ENCODE results near the gene PDE6D.
A peak's percentile ranks its signal among the peaks of the same experiment; 100 is the strongest.

PDE6D gene

DNA sequence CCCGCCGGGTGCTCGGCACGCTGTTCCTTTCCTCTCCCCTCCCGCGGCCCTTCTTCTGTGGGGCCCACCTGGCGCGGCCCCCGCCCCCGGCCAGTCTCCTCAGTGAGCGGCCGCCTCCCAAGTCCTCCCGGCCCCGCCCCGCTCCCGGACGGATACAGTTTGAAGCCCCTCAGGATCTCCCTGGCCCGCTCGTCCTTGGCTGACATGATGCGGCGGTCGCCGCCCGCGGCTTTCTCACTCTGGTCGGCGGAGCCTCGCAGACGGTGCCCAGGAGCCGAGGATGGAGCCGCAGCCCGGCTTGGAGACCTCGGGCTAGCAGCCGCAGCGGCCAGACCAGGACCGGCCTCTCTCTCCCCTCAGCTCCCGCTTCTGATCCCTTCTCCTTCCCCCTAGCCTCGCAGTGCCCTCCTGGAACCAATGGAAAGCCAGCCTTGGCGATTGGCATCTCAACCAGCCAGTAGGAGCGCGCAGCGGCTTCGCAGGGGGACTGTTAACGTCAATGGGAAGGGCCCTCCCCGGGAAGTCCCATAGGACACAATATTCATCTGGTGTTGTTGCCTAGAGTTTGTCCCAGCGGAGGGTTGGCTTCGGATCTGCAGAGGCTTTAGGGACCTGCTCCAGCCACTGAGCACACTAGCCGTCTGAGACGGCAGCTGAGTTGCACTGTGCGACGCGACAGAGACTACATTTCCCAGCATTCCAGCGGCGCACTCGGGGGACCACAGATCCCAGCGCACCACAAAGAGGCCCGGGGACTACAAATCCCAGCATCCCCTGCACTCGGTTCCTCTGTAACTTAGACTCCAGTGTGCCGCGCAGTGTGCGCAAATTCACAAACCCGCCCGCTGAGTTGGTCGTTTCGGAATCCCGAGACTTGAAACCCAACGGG is at the start of gene PDE6D:
PDE6D (minus strand) TSS at position 374 of the 889 bp plus-strand sequence; CDS start at position 206, 168 bp downstream.
- peak; percentile 100 for DNase-seq

DNA sequence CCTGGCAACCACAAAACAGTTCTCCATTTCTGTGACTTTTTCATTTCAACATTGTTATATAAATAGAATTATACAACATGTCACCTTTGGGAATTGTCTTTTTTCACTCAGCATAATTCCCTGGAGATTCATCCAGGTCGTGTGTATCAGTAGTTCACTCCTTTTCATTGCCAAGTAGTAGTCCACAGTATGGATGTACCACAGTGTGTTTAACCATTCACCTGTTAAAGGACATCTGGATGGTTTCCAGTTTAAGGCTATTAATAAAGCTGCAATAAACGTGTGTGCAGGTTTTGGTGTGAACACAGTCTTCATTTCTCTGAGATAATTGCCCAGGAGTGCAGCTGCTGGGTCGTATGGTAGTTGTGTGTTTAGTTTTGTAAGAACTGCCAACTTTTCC is 40.8 kb upstream of the PDE6D start:
- no peak for DNase-seq

DNA sequence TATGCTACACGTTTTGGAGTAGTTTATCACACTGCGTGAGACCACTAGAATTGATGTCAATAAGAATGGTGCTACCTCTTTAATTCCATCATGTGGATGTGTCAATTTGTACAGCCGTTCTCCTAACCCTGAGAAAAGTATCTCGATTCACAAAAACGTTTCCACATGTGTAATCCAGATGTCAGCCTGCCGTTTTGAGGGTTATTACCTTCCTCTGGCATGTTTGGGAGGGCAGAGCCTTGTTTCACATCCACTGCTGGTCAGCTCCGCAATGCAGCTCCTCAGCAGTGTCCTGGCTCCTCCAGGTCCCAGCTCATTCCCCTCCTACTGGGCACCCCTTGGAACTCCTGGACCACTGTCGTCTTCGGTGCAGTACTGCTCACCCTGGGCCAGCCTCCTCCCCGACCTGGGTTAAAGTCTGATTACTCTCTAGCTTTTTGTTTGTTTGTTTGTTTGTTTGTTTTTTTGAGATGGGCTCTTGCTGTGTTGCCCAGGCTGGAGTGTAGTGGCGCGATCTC is 39.8 kb upstream of the PDE6D start:
- DNase-seq = no peak

DNA sequence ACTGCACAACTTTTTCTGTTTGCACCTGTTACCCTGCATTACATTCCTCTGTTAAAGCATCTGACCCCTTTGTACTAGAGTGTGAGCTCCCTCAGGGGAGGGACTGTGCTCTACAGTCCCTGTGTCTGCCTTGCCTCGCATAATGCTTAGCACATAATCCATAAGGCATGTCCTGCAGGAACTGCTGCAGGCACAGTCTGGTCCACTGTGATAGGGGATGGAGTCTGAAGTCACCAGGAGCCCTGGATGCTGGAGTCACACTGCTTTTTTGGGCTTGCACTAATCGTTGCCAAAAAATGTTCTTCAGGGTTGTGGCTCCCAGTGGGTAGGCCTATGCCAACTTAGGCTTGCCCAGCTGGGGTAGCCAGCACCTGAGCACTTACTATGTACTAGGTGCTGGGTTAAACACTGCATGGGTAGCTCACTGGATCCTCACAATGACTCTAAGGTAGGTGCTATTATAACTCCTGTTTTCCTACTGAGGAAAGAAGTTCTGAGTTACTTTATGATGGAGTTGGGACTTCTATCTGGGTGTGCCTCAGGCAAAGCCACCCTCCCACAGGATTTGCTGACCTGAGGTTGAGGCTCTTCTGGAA is 38.5 kb upstream of the PDE6D start:
- DNase-seq = no peak

DNA sequence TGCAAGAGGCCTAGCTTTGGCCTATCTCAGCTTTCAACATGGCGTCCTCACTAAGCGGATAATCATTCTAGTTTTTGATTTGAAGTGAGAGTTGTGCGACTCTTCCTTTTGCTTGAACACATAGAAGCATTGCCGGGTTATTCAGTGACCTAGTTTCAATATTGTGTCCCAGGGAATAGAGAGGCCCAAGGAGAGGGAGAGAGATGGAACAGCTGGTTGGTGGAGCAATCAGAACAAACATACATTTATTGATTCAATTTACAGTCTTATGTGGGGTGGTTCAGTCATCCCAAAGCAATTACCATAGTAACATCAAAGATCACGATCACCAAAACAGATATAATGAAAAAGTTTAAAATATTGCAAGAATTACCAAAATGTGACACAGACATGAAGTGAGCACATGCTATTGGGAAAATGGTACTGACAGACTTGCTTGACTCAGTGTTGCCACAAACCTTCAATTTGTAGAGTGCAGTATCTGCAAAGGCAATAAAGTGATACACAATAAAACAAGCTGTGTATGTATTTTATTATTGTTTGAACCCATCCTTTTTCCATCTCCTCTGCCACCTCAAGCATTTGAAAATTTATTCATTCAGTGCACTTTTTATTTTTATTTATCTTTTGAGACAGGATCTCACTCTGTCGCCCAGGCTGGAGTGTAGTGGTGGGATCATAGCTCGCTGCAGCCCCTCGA is 35.4 kb upstream of the PDE6D start:
- no peak for DNase-seq

DNA sequence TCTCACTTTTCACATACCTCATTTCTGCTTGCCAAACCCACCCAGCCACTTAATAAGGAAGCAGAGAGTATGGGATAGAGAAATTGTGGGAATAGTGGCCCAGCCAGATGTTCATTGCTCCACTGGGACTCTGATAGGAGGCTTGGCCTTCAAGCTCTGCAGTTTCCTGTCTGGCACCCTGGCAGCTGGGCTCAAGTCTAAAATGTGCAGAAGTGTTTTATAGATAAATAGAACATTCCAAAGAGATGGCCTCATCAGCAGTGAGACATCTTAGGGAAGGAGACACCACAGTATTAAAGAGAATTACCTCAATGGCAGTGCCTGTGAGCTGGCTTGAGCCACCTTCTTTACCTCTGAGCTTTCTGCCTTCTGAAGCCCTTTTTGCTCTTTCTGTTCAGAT is 29.8 kb upstream of the PDE6D start:
- no peak for DNase-seq

DNA sequence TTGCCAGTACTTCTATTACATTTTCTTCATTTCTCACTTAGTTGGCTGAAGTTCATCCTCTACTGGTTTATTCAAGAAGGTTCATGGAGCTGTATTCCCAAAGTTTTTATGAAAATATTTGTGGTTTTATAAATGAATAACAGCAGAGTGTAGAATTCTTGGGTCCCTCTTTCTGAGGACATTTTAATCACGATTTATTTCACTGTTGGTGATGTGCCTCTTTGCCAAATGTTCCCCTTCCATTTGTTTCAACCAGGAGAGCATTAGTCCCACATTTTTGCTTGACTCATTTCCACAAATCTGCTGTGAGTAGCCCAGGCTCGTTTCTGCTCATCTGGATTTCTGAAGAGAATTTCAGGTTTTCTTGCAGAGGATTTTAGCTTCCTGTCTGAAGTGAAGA is 25.9 kb upstream of the PDE6D start:
- no peak for DNase-seq

DNA sequence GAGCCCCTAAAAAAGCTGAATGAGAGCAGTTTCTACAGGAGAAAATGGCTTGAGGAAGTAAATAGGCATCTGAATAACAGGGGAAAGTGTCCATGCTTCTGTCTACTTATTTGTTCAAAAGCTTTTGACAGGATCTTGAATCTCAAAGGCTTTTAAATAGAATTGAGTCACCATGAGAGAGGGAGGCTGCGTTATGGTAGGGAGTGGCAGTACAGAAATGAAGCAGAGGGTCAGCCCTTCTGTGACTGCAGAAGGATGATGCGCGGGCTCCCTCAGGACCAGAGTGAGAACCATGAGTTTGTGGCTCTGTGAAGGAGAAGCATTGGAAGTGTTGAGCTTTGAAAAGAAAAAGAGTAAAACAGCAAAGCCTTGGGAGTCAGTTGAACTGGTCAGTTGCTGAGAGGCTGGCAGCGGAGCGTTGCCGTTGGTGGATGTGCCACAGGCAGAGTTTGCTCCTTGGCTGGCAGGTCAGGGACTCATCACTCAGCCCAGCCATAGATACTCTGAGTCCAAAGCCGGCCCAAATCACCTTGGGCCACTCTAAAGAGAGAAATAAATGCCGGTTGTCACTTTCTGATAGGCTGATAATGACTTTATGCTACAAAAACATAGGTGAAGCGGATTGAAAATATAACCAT is 22.5 kb upstream of the PDE6D start:
- DNase-seq = no peak

DNA sequence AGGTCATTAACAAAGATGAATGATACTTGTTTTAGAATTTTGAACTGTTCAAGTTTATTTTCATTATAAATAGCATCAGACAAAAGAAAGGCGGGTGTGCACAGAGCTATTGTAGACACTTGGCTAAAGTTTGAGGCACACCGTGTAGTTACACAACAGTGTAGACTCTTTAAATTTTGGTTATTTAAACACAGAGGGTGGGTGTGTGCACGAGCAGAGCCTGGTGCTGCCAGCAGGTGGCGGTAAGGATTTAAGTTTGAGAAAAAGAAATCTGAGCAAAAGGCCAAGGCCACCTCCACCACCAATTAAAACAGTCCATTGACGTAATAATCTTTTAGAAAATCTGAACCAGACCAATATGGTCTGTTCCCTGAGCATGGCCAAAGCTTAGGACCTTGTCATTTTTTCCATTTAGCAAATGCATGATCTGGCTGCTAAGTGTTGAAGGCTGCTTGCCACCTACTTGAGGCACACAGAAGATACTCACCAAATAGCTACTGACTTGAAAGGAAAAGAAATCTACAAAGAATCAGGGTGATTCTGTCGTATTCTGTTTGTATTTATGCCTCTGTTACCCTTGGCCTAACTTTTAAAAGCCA is 19.5 kb upstream of the PDE6D start:
- peak; percentile 55 for DNase-seq

DNA sequence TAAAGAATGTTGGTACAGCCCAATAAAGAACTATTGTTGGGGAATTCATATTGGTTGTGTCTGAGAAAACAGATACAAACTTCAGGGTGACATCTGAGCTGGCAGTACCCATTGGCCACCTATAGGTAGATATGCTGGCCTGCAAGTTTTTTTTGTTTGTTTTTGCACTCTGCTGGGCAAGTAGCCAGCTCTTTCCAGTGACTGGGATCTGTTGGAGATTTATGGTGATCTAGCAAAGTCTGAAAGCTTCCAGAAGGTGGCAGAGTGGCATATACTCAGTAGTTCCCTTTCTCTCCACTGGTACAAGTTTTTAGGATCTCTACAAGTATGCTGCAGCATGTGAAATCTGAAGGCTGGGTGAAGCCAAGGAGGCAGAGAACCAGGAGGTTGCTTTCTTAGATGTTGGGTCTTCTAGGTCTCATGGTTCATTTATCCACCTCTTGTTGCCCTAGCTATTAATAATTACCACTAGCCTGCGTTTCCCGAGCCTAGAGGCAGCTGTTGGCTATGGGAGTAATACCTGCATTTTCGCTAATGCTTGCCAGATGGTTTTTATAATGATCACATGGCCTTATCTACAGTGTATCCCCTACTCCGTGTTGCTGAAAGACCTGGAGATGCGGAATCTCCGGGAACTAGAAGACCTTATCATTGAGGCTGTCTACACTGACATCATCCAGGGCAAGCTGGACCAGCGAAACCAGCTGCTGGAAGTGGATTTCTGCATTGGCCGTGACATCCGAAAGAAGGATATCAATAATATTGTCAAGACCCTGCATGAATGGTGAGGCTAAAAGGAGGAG is 14.6 kb upstream of the PDE6D start:
- peak; percentile 99 for DNase-seq

DNA sequence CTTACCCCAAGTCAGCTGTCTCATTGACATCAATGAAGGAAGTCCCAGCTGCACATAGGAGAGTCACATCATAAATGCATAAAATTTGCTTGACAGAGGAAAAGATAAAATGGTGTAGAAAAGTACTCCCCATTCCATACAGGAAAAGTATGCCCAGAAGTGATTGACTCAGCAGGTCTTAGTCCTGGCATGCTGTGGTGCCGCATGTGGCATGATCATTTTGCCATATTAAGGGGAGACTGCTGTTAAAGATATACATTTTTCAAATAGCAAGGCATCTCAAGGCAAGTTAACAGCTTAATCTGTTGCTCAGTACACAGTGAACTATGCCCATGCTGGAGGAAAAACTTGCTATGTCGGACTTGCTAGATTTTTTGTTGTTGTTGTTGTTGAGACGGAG is 13.3 kb upstream of the PDE6D start:
- DNase-seq = no peak

DNA sequence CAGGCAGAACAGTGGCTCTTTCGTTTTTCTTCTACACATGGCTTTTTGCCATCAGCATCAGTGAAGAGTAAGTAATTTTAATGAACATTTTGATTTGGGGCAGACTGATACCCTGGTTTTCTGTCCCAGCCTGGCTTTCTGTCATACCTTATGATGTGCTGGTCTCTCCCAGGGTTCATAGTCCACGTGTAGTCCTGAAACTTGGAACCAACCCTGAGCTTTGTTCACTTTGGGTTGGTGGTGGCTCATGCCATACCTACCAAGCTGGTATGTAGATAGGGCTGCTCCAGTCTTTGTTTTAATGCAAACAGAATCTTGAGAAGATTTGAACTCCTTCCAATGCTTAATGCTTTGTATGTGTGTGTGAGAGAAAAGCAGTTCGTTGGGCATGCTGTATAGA is 10.0 kb upstream of the PDE6D start:
- DNase-seq = no peak

DNA sequence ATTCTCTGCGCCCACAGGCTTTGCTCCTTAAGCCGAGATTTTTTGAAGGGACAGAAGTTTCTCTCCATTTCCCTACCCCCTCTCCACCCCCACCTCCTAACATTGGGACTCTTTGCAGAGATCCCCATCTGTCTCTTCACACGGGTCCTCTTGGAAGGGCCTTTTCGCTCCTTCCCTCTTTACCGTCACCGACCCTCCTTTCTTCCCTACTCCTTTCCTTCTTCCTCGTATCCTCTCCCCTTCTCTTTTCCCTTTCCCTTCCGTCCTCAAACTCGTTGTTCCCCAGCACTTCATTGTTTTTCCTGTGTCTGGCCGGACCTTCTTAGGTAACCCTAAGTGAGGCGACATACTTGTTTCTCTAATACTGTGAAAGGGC is 5.8 kb upstream of the PDE6D start:
- no peak for DNase-seq

DNA sequence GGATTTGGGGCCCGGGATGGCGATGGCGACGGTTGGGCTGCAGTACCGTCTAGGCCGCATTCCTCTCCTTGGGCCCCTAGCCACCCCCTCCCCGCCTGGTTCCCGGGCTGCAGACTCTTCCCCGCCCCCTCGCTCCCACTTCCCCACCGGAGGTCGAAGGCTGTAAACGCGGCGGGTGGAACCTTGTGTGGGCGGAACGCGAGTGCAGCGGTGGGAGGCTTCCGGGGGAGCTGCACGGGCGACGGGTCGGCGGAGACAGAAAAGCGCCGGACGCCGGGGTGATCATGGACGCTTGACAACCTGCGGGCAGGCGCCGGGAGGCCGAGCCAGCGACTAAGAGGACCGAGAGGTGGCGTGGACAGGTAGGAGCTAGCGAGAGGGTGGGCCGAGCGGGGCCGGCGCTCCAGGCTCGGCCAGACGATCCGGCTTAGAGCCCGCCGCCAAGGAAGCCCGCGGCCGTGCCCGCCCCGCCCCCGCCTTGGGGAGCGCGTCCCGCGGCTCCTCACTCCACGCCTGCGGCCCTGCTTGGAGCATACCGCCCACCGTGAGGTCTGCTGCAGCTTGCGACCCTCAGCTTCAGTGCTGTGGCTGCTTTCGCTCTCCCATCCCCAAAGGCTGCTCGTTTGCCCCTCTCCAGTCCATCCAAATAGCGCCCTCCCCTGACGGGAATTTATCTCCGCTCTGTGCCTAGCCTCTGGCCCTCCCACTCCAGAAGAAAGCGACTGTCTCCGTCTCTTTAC is 5.3 kb upstream of the PDE6D start, which contains the start of gene COPS7B:
COPS7B (plus strand) TSS at position 269 of the 740 bp plus-strand sequence. CDS start 2,126 bp downstream, outside the sequence.
- DNase-seq = peak; percentile 92

DNA sequence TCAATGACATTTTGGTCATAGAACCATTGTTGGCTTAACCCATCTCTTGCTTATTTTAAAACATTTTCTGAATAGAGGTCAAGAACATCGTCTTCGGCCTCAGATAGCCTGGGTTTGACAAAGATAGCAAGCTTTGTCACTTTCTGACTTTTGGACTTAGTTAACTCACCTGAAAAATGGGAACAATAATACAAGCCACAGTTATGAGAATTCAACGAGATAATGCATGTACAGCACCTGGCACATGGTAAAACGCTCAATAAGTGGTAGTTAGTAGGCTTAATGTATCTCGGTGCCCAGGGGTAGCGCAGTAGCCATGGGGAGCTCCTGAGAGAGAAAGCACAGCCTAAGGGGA is 4.7 kb upstream of the PDE6D start:
- no peak for DNase-seq

DNA sequence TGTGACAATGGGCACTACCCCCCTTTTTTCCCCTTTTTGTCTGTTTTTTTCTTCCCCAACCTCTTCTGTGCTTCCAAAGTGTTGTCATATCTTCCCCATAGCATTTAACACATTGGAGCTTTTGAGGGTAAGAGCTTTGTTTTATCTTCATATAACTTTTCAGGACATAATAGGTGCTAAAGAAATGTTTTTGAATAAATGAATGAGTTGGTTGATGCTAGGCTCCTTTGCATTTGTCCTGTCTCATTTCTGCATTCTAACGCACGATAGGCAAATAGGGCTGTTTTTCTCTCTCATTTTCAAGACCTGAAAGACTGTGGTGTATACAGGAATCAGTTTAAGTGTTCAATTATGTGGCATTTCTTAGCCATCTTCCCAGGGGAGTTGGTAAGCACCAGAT is 4.3 kb upstream of the PDE6D start:
- no peak for DNase-seq

DNA sequence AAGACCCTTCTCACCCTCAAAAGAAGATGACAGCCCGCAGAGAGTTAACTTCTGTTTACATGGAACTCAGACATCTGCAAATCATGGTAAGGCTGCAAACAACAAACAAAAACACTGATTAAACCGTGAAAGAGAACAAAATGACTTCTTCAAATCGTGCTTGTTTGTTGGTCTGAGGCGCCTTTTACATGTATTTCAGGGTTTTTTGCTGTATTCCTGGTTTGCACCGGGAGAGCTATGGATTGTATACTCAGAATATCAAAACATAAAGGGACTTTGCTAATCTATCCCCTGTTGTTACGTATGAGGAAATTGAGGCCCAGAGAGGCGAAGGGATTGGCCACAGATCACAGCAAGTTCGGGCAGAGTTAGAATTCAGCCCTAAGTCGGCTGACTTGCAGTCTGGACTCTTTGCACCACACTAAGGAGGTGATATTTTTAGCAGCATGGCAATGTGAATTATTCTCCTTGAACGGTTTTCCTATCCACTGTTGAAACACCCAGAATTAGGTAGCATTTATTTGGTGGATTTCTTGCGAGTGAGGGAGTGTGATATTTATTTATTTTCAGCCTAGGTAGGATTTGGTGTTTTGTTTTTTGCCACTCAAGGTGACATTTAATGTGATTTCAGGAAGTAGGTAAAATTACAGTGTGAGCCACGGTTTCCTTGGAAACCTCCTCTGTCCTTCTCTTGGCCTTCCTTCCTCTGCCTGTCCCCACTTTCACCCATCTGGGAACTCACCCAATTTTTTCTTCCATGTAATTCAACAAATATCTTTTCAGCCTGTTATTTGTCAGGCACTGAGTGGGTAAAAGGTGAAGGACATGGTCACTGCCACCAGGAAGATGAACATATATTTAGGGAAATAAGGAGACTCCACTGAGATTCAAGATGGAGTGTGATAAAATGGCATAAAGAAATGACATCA is 980 bp upstream of the PDE6D start:
- DNase-seq = peak; percentile 67

DNA sequence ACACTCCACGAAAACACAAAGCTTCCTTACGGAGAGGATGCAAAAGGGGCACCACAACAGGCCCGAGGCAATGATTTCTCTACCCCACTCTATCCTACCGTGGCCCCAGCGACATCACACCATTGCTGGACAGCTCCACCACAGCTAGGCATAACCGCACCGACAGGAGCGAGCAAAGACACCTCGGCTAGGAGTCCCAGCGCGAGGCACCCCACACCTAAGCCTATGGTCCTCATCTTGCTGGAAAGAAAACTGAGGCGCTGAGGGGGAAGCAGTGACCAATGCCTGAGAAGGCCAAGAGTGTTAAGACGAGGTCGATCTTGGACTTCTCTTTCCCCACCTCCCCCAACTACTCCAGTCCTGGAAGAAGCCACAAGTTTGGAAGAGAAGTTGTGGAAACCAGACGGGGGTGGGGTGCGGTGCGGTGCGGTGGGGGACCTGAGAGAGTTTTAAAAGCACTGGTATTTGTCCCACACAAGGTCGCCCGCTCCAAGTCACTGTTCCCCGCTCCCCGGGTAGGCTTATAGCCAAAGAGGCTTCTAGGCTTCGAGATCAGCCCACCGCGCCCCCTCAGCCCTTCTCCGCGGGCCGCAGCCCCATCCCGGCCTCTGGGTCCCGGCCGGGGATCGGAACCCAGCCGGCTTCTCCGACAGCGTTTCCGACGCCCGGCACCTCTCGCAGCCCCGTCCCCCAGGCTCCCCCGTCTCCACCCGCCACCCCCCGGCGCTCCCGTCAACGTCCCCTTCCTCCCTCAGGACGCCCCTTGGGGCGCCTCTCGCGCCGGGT is 766 bp downstream of the PDE6D start:
- DNase-seq = peak; percentile 71

All from NCI-H510A treated with DMSO at 0.1 percent for 48 hours (cell line).